PFSK-1 (cell line): ENCODE results near the gene TOP2B.

Experiments
- FOXP2 ChIP-seq: optimal IDR thresholded peaks from 2 replicates; pipeline ENCODE3; 2011; ENCODE audit warnings: borderline replicate concordance, control low read depth, inconsistent platforms; ENCODE audit not compliant: insufficient read depth; ENCODE audit errors: extremely low read length, extremely low read depth
- POLR2AphosphoS5 ChIP-seq: IDR thresholded peaks from 2 replicates; pipeline ENCODE4 v1.6.1; 2012; ENCODE audit warnings: low read depth, mild to moderate bottlenecking, control low read depth, low read length, moderate library complexity
- SIN3A ChIP-seq: IDR thresholded peaks from 2 replicates; pipeline ENCODE4 v1.6.1; 2012; ENCODE audit warnings: mild to moderate bottlenecking, low read length, moderate library complexity, borderline replicate concordance; ENCODE audit not compliant: insufficient read depth

- TF ChIP-seq POLR2AphosphoS5 (no peak), FOXP2 (no peak), SIN3A (no peak)
These were observed 96.7 kb downstream of the TOP2B start for GRCh38 chr3:25567806-25568524.
